T-helper 17 cell (primary cell): ENCODE measurements around the gene RFLNA. TPM values are rescaled to one million over a fixed set of nuclear protein-coding genes. Genes with fewer than 3 reads are reported as not detected.

Experiments
- ATAC-seq: fragments of 150-1000 bp; cut with Tn5 transposase; 2 replicates; pipeline ENCODE4 v1.10.0; 2021; ENCODE audit warnings: mild to moderate bottlenecking, moderate library complexity
- DNase-seq, 3 donors: peaks; one replicate each; pipeline versions ENCODE4 v3.0.0 to v3.0.0-alpha.2; 2020 to 2021
- H3K9me3 ChIP-seq: one replicate; pipeline ENCODE4 v1.7.0; 2013; ENCODE audit warnings: low read length, mild to moderate bottlenecking; ENCODE audit not compliant: control insufficient read depth, poor library complexity, severe bottlenecking
- H3K27ac Mint-ChIP-seq: one replicate; pipeline ENCODE4 v1.8.0; 2022; ENCODE audit warnings: mild to moderate bottlenecking, moderate library complexity, mixed read lengths
- H3K27me3 Mint-ChIP-seq: one replicate; pipeline ENCODE4 v1.8.0; 2022; ENCODE audit warnings: mixed read lengths
- H3K36me3 Mint-ChIP-seq: one replicate; pipeline ENCODE4 v1.8.0; 2022; ENCODE audit warnings: low read depth, mixed read lengths
- H3K4me1 Mint-ChIP-seq: one replicate; pipeline ENCODE4 v1.8.0; 2022; ENCODE audit warnings: mild to moderate bottlenecking, mixed read lengths
- H3K4me3 Mint-ChIP-seq: one replicate; pipeline ENCODE4 v1.8.0; 2022; ENCODE audit warnings: mild to moderate bottlenecking, moderate library complexity, mixed read lengths
- total RNA-seq, 4 donors: library from RNA in 2 of 4; stranded (reverse) in 2 of 4; gene quantifications; one replicate each; pipeline ENCODE4 v1.2.3 and lab custom pipeline; 2022 to 2026

The RFLNA gene
- total RNA-seq, 2 donors from 2014 or later = not detected

DNA sequence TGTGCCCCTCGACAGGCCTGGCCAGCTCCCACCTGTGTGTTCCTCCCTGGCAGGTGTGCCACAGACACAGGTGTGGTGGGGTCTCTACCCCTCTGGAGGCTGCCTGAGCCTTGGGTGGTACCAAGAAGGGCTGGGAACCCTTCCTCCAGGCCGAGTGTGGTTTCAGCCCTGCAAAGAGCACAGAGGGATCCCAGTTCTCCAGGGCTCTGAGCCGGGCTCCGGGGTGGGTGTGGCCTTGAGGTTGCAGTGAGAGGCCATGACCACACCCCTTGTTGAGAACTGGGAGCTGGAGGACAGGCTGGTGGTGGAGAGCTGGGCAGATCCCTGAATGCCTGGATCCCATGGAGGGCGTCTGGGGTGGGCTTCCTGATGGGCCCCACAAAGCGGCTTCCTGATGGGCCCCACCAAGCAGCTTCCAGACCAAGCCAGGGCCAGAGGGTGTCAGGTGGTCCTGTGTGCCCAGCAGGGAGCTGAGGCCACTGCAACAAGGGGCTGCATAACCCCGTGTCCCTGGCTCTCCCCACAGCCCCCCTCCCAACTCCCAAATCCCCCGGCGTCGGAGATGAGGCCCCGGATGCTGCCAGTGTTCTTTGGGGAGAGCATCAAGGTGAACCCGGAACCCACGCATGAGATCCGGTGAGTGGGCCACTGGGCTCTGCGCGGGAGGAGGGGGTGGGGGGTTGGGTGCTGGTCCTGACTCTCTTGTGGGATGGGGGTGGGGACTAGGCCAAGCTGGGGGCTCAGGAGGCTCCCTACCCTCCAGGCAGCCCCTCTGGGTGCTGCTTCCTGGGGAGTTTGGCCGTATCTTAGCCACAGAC lies 16.6 kb downstream of the RFLNA start:
- Mint-ChIP-seq H3K4me1 (no peaks in the 10 kb centered on the region), H3K27me3 (no peaks in the 10 kb centered on the region), H3K4me3 (no peak overlapping the region), H3K27ac (no peak overlapping the region), H3K36me3 (no peaks in the 10 kb centered on the region)
- DNase-seq (no peak), ATAC-seq (no peak)
- H3K9me3 ChIP-seq = no peaks in the 10 kb centered on the region

DNA sequence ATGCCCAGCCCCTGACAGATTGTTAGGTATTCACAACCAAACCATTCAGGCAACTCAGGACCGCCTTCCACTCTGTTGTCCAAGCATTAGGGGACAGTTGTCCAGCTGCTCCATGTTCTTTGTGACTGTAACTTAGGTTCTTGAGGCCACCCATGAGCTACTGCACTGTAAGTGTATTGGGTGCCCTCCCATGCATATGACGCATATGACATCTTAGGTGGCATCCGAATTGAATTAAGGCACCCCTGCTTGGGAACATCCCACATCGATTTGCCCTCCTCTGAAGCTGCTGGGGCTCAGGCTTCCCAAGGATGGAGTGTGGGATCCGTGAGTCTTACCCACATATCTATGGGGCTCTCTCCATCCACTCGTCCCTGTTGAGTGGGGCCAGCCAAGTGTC lies 17.7 kb downstream of the RFLNA start:
- no peaks in the 10 kb centered on the region for H3K9me3 ChIP-seq
- Mint-ChIP-seq H3K4me3 (no peak overlapping the region), H3K27ac (no peak overlapping the region), H3K4me1 (no peaks in the 10 kb centered on the region), H3K27me3 (no peaks in the 10 kb centered on the region), H3K36me3 (no peaks in the 10 kb centered on the region)
- DNase-seq (no peak), ATAC-seq (no peak)

DNA sequence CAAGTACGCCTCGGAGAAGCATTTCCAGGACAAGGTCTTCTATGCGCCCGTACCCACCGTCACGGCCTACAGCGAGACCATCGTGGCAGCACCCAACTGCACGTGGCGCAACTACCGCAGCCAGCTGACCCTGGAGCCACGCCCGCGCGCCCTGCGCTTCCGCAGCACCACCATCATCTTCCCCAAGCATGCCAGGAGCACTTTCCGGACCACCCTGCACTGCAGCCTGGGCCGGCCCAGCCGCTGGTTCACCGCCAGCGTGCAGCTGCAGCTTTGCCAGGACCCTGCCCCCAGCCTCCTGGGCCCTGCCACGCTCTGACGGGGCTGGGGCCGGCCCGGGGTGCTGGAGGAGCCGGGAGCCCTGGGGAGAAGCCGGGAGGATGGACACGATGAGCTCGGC lies 19.3 kb downstream of the RFLNA start:
- no peaks in the 10 kb centered on the region for H3K27me3 Mint-ChIP-seq
- ATAC-seq = no peak
- no peak for DNase-seq
- no peak overlapping the region for H3K4me3 Mint-ChIP-seq
- no peaks in the 10 kb centered on the region for H3K9me3 ChIP-seq
- no peaks in the 10 kb centered on the region for H3K36me3 Mint-ChIP-seq
- H3K27ac Mint-ChIP-seq = no peak overlapping the region
- peaks cover 2% of the 10 kb centered on the region for H3K4me1 Mint-ChIP-seq

DNA sequence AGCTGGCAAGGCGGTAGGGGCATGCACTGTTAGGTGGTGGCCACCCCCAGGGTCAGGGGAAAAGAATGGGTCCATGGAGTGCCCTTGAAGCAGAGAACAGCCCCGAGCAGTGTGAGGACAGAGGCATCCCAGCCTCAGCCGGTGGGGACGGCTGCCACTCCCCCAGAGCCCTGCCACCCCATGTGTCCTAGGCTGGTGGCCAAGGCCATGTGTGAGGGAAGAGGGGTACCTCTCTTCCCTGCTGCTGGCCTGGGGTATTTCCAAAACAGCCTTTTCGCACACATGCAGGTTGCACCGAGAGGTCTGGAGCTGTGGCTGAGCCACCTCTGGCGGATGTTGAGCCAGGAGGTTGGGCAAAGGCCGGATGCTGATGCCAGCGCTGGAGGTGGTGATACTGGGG lies 19.9 kb downstream of the RFLNA start:
- no peaks in the 10 kb centered on the region for H3K36me3 Mint-ChIP-seq
- H3K27ac Mint-ChIP-seq = no peak overlapping the region
- no peaks in the 10 kb centered on the region for H3K27me3 Mint-ChIP-seq
- ATAC-seq (no peak), DNase-seq (no peak)
- H3K4me1 Mint-ChIP-seq = peaks cover 5% of the 10 kb centered on the region
- no peak overlapping the region for H3K4me3 Mint-ChIP-seq
- H3K9me3 ChIP-seq = no peaks in the 10 kb centered on the region

DNA sequence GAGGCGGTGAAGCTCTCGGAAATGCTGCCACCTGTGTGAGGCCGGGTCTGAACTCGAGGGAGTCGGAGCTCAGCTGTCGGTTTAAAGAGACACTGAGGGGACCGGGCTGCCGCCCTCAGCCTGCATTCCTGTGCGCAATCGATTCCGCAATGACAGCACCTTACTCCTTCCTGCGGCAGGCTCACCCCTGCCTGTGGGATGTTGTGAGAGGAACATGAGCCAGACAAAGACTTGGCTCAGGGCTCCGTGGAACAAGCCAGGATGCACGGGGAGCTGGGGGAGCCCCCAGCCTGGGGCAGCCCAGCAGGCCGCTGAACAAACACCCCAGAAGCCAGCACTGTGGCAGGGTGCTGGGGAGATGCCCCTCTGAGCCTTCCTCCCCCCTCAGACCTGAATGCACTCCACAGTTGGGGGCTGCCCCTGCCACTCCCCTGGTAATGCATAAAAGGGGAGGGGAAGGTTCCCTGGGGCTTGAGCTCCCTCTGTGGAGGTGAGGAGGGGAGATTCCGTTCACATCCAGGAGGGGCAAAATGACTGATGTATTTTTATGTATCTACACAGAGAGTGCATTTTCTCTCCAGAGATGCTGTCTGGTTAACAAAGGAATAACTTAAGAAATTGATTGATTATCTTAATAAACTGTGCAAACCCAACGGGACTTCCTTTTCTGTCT lies 20.6 kb downstream of the RFLNA start:
- ATAC-seq (no peak), DNase-seq (no peak)
- H3K9me3 ChIP-seq = no peaks in the 10 kb centered on the region
- no peak overlapping the region for H3K4me3 Mint-ChIP-seq
- H3K4me1 Mint-ChIP-seq = peaks cover 5% of the 10 kb centered on the region
- no peaks in the 10 kb centered on the region for H3K27me3 Mint-ChIP-seq
- no peaks in the 10 kb centered on the region for H3K36me3 Mint-ChIP-seq
- no peak overlapping the region for H3K27ac Mint-ChIP-seq

DNA sequence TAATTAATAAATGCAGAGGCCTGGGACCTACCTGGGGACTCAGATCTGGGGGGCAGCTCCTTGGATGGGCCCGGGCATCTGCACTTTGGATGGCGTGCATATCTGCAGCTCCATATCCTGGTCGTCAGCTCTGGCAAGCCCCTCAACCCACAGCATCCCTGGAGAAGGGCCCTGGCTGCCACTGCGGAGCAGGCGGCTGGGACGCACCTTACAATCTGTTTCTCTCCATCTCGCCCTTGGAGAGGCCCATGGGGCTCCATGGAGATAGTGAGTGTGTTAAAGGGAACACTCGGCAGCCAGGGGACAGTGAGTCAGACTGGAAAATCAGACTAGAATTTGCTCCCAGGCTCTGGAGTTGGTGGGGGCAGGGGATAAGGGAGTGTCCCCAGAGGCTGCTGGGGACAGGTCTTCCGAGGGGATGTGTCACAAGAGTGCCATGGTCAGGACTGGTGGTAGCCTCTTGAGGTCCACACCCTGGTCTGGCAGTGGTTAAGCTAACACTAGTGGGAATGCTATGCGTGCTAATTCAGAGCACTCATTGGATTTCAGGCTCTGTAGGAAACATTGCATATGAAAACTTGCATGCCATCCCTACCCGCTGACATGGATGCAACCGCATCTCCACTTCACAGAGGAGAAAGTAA lies 21.5 kb downstream of the RFLNA start:
- no peaks in the 10 kb centered on the region for H3K9me3 ChIP-seq
- DNase-seq (no peak), ATAC-seq (no peak)
- Mint-ChIP-seq H3K4me3 (no peak overlapping the region), H3K36me3 (no peaks in the 10 kb centered on the region), H3K4me1 (peaks cover 5% of the 10 kb centered on the region), H3K27me3 (no peaks in the 10 kb centered on the region), H3K27ac (no peak overlapping the region)

DNA sequence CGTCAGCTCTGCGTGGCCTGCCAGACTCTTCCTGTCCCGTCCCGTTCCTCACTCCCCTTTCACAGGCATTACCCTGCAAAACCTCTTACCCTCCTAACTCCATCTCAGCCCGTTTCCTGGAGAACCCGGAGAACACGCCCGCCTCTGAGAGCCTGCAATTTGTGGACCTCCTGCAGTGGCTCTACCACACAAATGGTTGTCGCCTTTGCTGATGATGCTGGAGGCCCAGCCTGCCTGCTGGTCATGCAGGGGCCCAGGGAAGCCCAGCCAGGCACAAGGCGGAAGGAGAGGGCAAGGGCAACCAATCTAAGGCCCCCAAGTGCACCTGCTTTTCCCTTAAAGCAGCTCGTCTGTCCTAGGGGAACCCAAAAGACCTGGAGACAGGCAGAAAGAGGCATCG lies 22.5 kb downstream of the RFLNA start:
- H3K9me3 ChIP-seq = no peaks in the 10 kb centered on the region
- H3K27me3 Mint-ChIP-seq = no peaks in the 10 kb centered on the region
- ATAC-seq (no peak), DNase-seq (no peak)
- H3K27ac Mint-ChIP-seq = no peak overlapping the region
- no peaks in the 10 kb centered on the region for H3K36me3 Mint-ChIP-seq
- H3K4me1 Mint-ChIP-seq = peaks cover 5% of the 10 kb centered on the region
- no peak overlapping the region for H3K4me3 Mint-ChIP-seq

DNA sequence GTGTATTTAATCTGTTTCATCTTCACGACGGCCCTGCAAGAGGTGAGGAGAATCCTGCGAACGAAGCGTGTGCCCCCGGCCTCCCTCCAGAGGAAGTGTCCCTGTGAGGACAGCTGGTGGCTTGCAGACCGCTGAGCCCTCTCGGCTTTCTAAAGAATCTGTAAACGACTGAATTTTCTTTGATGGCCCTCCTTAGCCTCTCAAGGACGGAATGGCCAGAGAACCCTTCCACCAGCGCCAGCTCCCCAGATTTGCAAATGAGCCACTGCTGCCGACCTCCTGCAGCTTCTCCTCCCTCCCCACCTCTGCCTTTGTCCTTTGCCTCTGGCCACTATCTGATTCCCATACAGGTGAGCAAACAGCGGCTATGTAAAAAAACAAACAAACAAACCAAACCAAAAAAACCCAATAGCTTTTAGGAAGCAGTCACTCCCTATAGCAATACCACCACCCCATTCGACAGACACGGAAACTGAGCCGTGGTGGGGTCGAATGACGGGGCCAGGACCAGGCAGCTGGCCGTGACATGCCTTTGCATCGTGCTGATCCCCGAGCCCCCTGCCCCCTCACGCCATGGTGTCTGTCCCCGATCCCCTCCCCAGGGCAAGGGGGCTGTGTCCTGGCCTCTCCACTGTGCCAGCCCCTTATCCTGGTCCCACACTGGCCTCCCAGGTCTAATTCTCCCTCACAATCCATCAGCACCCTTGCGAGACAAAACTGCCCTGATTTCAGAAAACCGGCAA lies 23.6 kb downstream of the RFLNA start:
- Mint-ChIP-seq H3K27ac (no peak overlapping the region), H3K36me3 (no peaks in the 10 kb centered on the region), H3K27me3 (no peaks in the 10 kb centered on the region), H3K4me1 (peaks cover 5% of the 10 kb centered on the region), H3K4me3 (no peak overlapping the region)
- no peak for DNase-seq
- H3K9me3 ChIP-seq = no peaks in the 10 kb centered on the region
- ATAC-seq = no peak

DNA sequence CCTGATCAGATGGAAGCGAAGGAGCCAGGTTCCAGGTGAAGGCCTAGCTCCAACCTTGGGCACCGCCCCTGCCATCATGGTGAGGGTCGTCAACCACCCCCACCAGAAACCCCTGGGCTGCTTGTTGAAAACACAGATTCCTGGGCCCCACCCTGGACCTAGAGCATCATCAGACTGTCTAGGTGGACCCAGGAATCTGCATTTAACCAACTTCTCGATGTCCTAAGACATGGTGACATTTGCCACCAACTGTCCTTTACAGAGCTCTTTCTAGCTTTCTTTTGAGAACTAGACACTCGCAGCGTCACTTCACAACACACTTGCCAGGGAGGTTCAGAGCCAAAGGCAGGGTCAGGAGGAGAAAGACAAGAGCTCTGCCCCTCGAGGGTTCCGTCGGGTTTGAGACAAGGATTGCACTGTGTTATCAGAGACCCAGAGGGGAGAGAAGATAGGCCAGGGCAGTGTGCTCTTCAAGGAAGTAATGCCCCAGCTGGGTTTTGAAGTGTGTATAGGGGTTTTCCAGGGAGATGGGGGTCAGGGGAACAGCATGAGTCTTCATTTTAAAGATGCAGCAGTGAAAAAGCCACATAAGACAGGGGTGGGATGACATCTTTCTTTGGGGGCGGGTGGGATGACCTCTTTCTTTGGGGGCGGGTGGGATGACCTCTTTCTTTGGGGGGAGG lies 24.6 kb downstream of the RFLNA start:
- H3K9me3 ChIP-seq = no peaks in the 10 kb centered on the region
- no peak overlapping the region for H3K4me3 Mint-ChIP-seq
- no peaks in the 10 kb centered on the region for H3K27me3 Mint-ChIP-seq
- H3K36me3 Mint-ChIP-seq = no peaks in the 10 kb centered on the region
- ATAC-seq = no peak
- no peak for DNase-seq
- peaks cover 5% of the 10 kb centered on the region for H3K4me1 Mint-ChIP-seq
- H3K27ac Mint-ChIP-seq = no peak overlapping the region

DNA sequence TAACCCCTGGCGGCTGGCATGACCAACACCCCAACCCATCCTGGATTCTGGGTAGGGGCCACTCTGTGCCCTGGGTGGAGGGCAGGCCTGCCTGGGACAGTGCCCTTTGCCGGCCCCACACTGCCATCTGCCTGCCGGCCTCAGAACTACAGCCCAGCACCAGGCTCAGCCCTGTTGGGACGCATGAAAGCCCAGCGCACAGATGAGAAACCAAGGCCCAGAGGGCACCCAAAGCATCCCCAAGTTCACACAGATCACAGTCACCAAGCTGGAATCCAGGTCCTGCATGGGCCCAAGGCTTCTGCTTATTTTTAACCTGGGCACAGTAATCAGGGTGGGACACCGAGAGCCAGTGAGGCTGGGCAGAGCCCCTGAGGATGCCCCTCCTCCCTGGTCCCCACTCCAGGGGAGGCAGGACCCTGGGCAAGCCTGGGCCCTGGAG lies 26.2 kb downstream of the RFLNA start:
- H3K27ac Mint-ChIP-seq = no peak overlapping the region
- no peaks in the 10 kb centered on the region for H3K9me3 ChIP-seq
- no peaks in the 10 kb centered on the region for H3K27me3 Mint-ChIP-seq
- peaks cover 5% of the 10 kb centered on the region for H3K4me1 Mint-ChIP-seq
- ATAC-seq = peak; percentile 83
- peaks cover 2% of the 10 kb centered on the region for H3K36me3 Mint-ChIP-seq
- no peak overlapping the region for H3K4me3 Mint-ChIP-seq
- peak in 2 of 3 donors; percentile 42 to 55 for DNase-seq

DNA sequence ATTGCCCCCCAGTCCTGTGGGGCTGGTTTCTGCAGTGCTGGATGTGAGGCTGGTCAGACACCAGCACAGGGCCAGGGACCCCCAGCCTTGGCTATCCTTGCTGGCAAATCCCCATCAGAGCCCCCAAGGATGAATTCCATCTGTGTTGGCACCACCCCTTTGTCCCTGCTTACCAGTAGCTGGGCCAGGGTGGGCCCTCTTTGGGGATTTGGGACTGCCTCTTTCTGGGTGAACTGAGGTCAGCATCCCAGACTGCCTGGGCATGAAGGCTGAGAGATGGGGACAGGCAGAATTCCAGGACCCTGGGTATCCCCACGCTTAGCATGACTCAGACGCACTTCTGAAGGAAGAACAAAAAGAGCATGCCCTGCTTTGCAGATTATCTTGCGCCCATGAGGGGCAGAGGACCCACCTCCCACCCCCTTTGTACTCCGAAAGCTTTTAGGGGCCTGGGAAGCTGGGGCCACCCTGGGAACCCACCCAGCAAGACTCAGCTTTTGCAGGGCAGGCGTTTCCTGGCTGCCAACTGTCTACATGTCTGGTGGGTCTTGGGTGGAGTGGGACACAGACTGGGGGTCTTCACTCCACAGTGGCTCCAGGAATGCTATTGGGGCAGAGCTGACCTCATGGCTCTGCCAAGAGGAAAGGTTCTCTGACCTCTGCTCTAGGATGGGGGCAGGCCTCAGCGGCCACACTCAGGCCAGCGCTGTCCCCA lies 26.8 kb downstream of the RFLNA start:
- ATAC-seq (no peak), DNase-seq (no peak)
- peaks cover 2% of the 10 kb centered on the region for H3K36me3 Mint-ChIP-seq

DNA sequence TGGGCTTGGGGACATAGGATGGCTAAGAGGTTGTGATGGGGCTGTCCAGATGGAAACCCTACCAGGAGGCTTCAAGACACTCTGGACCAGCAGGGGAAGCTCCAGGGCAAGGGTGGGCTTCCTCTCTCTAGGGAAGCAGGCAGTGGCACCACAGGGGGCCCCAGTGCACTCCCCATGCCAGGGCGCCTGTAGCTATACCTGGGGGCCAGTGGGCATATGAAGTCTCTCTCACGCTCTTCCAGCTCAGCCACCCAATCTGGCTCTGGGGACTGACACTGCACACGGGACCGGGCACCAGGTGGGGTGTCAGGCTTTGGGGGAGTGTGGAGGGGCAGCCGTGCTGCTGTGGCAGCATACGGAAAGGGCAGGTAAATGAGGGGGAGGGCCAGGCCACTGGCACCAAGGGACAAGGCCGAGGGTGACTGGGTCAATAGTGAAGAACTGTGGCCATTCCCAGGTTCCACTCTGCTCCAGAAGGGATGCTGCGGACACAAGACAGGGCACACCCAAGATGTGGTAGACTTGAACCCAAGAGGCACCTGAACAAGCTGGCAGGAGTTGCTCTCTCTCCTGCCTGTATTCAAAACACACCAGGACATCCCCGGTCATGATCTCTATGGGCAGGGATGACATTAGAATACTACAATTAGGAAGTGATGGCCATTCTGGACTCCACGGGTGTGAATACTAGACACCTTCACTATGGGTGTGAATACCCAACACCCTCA lies 27.5 kb downstream of the RFLNA start:
- no peak overlapping the region for H3K27ac Mint-ChIP-seq
- no peaks in the 10 kb centered on the region for H3K27me3 Mint-ChIP-seq
- H3K9me3 ChIP-seq = no peaks in the 10 kb centered on the region
- H3K4me3 Mint-ChIP-seq = no peak overlapping the region
- H3K4me1 Mint-ChIP-seq = peaks cover 5% of the 10 kb centered on the region
- ATAC-seq = no peak
- DNase-seq = no peak
- H3K36me3 Mint-ChIP-seq = peaks cover 2% of the 10 kb centered on the region

More for the DNA sequence above, 26.8 kb downstream of the RFLNA start:
- H3K4me1 Mint-ChIP-seq = peaks cover 5% of the 10 kb centered on the region
- H3K9me3 ChIP-seq = no peaks in the 10 kb centered on the region
- no peak overlapping the region for H3K4me3 Mint-ChIP-seq
- no peaks in the 10 kb centered on the region for H3K27me3 Mint-ChIP-seq
- no peak overlapping the region for H3K27ac Mint-ChIP-seq
